ENCODE results near the gene PHAF1.

DNA sequence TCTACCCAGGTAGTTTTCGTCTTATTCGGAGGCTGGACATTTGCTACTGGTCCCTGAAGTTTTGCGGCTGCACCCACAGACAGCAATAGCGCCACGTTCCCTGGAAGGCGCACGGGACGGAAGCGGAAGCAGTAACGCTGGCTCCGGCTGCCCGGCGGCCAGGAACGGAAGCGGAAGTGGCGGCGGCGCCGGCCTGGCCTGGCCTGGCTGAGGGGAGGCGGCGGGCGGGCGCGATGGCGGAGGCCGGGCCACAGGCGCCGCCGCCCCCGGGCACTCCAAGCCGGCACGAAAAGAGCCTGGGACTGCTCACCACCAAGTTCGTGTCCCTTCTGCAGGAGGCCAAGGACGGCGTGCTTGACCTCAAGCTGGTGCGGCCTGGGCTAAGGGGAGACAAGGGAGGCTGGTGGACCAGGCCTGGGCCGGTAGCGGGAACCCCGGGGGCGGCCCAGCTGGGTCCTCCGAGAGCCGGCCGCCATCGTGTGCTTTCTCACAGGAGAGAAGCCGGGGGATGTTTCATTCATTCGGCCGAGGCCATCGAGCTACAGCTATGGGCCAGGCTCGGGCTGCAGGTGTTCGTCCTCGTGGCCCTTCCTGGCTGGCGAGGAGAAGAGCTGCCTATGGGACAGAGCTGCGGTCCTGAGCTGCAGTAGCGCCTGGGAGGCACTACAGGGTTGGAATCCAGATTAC, 82.4 kb downstream of the PHAF1 start, which contains the start of gene E2F4:
- TF ChIP-seq CTCF (IDR thresholded peaks at IDR 0.05 in 8 of 11, conservative IDR thresholded peaks at IDR 0.05 in 3 of 11), result peak in 2 of 11 experiments; percentile 9 to 35
- peak in 2 of 3 donors; percentile 49 to 62 for TF ChIP-seq POLR2A (IDR thresholded peaks at IDR 0.05)
- TF ChIP-seq POLR2AphosphoS5 (IDR thresholded peaks at IDR 0.05), result peak; percentile 96 to 99 (median 97)
